ENCODE results near the gene CCDC71L.
A peak's percentile ranks its signal among the peaks of the same experiment; 100 is the strongest.

The CCDC71L gene

DNA sequence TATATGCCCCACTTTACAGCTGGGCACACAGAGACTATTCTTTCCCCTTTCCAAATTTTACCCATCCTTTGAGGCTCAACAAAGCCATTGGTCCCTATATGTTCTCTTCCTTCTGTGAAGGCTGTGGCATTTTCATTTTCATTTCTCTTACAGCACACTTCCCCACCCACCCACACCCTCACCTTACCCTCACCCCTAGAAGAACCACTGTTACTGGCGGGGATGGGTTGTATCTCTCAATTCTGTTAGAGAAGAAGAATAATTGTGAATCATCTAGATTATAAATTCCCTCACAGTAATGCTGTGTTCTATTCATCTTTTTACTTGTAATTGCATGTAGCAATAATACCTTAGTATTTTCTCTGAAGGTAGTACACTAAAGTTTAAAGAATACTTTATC lies 10.2 kb upstream of the CCDC71L start:
- DNase-seq, result no peak
- no peaks in the 10 kb centered on the region for H3K27me3 Mint-ChIP-seq
- peaks cover 0 to under 1% of the 10 kb centered on the region in 2 donors for H3K4me1 Mint-ChIP-seq
- peaks cover 0 to 4% of the 10 kb centered on the region in 2 donors for H3K9me3 Mint-ChIP-seq
- ATAC-seq (replicated peaks), result no peak
- no peak overlapping the region for H3K27ac Mint-ChIP-seq
- peaks cover 0 to 1% of the 10 kb centered on the region in 2 donors for H3K36me3 Mint-ChIP-seq
- H3K4me3 Mint-ChIP-seq, result no peak overlapping the region

DNA sequence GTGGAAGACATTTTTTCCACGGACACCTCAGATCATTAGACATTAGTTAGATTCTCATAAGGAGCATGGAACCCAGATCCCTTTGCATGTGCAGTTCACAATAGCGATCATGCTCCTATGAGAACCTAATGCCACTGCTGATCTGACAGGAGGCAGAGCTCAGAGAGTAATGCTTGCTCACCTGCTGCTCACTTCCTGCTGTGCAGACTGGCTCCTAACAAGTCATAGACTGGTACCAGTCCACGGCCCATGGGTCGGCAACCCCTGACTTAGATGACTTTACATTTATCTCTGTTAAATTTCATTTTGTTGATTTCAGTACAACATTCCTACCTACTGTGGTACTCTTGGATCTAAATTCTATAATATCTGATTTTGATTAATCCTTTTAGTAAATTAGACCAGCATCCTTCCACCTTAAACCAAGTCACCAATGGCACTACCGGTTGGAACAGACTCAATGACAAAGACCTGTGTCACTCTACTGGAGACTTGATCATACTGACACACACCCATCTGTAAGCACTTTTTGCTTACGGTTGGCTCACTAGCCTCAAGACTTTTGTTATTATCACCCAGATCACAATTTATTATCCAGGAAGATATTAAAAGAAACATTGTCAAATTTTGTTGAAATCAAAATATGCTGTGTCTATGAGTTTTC lies 8.0 kb upstream of the CCDC71L start:
- Mint-ChIP-seq H3K9me3 (no peaks in the 10 kb centered on the region), H3K4me1 (peaks cover 0 to 6% of the 10 kb centered on the region in 2 donors), H3K36me3 (peaks cover 0 to 1% of the 10 kb centered on the region in 2 donors), H3K27me3 (no peaks in the 10 kb centered on the region), H3K27ac (no peak overlapping the region), H3K4me3 (no peak overlapping the region)
- ATAC-seq (replicated peaks) (no peak), DNase-seq (no peak)

DNA sequence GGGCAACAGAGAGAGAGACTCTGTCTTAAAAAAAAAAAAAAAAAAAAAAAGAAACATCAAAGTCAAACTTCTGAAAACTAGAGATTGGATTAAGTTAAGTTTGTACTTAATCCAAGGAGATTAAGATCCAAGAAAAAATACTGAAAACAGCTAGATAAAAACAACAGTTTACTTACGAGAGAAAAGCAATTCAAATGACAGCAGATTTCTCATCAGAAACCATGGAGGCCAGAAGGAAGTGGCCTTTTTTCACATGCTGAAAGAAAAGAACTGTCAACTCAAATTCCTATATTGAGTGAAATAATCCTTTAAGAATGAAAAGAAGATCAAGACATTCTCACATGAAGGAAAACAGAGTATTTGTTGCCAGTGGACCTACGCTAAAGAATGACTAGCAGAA lies 5.4 kb upstream of the CCDC71L start:
- Mint-ChIP-seq H3K27ac (no peak overlapping the region), H3K36me3 (no peaks in the 10 kb centered on the region), H3K4me1 (peaks cover 0 to 6% of the 10 kb centered on the region in 2 donors), H3K9me3 (no peaks in the 10 kb centered on the region), H3K27me3 (no peaks in the 10 kb centered on the region), H3K4me3 (no peak overlapping the region)
- no peak for ATAC-seq (replicated peaks)
- no peak for DNase-seq

- peaks cover 0 to 3% of the 10 kb centered on the region in 2 donors for H3K36me3 Mint-ChIP-seq
- peaks cover 4 to 17% of the 10 kb centered on the region in 2 donors for H3K4me1 Mint-ChIP-seq
- no peak overlapping the region for H3K4me3 Mint-ChIP-seq
- no peaks in the 10 kb centered on the region for H3K27me3 Mint-ChIP-seq
- no peak for ATAC-seq (replicated peaks)
- no peak overlapping the region for H3K27ac Mint-ChIP-seq
- H3K9me3 Mint-ChIP-seq, result peaks cover 0 to 2% of the 10 kb centered on the region in 2 donors
- DNase-seq, result no peak
These were observed 3.4 kb upstream of the CCDC71L start for GRCh38 chr7:106664343-106664742.

- Mint-ChIP-seq H3K36me3 (peaks cover 0 to 3% of the 10 kb centered on the region in 2 donors), H3K27me3 (no peaks in the 10 kb centered on the region), H3K4me1 (peaks cover 11 to 29% of the 10 kb centered on the region in 2 donors), H3K9me3 (peaks cover 0 to 2% of the 10 kb centered on the region in 2 donors), H3K4me3 (peak overlapping the region; percentile 86 to 88), H3K27ac (peak overlapping the region; percentile 90)
- ATAC-seq (replicated peaks) (peak; percentile 68 to 71), DNase-seq (peak; percentile 85)
These were observed 746 bp downstream of the CCDC71L start for GRCh38 chr7:106659963-106660861.

DNA sequence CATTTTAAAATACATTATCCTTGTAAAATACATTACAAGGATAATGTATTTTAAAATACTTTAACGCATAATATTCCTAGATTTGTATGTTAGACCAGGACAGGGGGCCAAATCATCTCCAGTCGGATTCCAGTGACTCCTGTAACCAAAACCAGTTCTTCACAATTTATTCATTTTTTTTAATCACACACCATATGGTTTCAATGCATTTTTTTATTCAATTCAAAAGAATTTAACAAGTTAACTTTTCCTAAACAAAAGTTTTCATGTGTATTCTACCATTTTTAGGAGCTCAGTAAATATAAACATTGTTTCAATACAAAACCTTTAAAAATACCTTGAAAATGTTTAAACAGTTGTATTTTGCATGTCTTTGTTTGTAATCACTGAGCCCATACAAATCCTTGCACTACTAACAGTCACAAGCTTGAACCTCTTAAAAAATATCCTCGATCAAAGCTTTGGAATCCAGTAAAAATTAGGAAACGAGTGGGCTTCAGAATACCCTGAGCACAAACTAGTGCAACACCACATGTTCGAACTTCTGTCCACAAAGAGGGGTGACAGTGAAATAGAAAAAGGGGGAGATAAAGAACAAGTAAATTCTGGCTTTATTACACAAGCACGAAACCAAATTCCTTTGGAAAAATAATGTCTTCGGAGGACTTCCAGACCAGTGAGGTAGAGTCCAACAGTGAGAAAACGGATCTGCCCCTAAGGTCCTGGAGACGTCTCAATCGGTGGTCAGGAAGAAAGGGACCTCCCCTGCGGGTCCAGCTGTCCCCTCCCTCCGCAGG lies 1.6 kb downstream of the CCDC71L start:
- Mint-ChIP-seq H3K9me3 (peaks cover 0 to 2% of the 10 kb centered on the region in 2 donors), H3K27me3 (no peaks in the 10 kb centered on the region), H3K4me1 (peaks cover 11 to 24% of the 10 kb centered on the region in 2 donors), H3K36me3 (peaks cover 0 to 3% of the 10 kb centered on the region in 2 donors), H3K4me3 (peak overlapping the region; percentile 86 to 88), H3K27ac (peak overlapping the region; percentile 90)
- DNase-seq (no peak), ATAC-seq (replicated peaks) (no peak)

DNA sequence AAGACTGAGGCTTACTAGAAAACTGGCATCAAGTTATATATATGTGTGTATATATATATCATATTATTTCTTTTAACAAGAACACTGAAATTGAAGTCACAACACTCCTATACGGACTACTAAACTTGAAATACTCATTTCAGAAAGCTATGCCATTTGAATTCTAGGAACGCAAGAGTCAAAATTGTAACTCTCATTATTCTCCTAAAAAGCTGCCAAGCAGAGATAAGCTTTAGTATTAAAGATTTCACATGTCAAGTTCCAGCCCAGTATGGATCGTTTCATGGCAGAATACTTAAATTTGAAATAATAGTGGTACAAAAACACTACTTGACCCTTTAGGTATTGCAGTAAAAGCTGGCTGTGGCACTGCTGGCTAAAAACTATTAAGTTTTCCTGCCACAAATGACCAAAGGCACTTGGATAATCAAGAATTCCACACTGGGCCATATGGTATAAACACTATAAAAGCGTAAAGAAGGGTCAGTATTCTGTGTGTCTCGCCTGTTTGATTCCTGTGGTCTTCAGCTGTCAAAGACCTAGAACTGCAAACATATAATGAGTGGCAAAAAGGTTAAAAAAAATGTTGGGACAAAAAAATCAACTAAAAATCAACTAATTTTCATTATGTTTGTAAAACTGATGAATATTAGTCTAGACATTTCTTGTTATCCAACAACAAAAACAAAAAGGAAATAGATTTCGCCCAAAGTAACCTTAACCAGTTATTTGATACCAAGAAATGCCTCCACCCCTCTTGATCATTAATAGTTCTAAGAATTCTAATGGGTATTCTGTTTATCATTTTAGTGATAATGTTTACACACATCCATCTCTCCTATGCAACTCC lies 2.4 kb downstream of the CCDC71L start:
- ATAC-seq (replicated peaks) (no peak), DNase-seq (no peak)
- Mint-ChIP-seq H3K27ac (no peak overlapping the region), H3K36me3 (peaks cover 0 to 3% of the 10 kb centered on the region in 2 donors), H3K9me3 (peaks cover 0 to 2% of the 10 kb centered on the region in 2 donors), H3K4me1 (peaks cover 11 to 24% of the 10 kb centered on the region in 2 donors), H3K27me3 (no peaks in the 10 kb centered on the region), H3K4me3 (no peak overlapping the region)

- Mint-ChIP-seq H3K27me3 (no peaks in the 10 kb centered on the region), H3K36me3 (peaks cover 0 to 3% of the 10 kb centered on the region in 2 donors), H3K27ac (no peak overlapping the region), H3K4me1 (peaks cover 11 to 24% of the 10 kb centered on the region in 2 donors), H3K9me3 (peaks cover 0 to 2% of the 10 kb centered on the region in 2 donors), H3K4me3 (peak overlapping the region in 1 of 2 donors; percentile 39)
- ATAC-seq (replicated peaks), result no peak
- no peak for DNase-seq
These were observed 3.6 kb downstream of the CCDC71L start for GRCh38 chr7:106657085-106657991.

GRCh38 chr7:106655703-106656498 lies 5.1 kb downstream of the CCDC71L start:
- no peak for DNase-seq
- Mint-ChIP-seq H3K27ac (no peak overlapping the region), H3K27me3 (no peaks in the 10 kb centered on the region), H3K4me3 (no peak overlapping the region), H3K4me1 (peaks cover 8 to 18% of the 10 kb centered on the region in 2 donors), H3K9me3 (no peaks in the 10 kb centered on the region), H3K36me3 (peaks cover 0 to under 1% of the 10 kb centered on the region in 2 donors)
- ATAC-seq (replicated peaks), result no peak

DNA sequence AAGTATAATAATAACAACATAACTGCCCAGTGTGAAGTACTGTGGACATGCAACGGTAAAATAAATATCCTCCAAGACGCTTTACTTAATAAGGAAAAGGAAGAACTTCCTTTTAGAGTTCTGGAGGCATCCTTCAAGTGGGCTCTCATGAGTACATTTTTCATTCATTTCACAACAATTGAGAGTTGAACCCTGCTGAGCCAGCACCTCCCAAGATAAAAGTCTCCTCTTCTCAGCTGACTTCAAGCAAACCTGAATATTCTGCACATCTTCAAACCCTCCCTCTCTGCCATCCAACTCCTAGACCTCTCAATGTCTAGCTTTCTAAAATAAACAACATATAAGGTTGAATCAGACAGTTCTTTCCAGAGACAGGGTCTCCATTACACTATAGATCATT lies 7.5 kb downstream of the CCDC71L start:
- Mint-ChIP-seq H3K36me3 (no peaks in the 10 kb centered on the region), H3K4me3 (no peak overlapping the region), H3K27me3 (peaks cover 0 to 4% of the 10 kb centered on the region in 2 donors), H3K27ac (no peak overlapping the region), H3K9me3 (no peaks in the 10 kb centered on the region), H3K4me1 (peaks cover 6 to 13% of the 10 kb centered on the region in 2 donors)
- ATAC-seq (replicated peaks), result no peak
- no peak for DNase-seq

DNA sequence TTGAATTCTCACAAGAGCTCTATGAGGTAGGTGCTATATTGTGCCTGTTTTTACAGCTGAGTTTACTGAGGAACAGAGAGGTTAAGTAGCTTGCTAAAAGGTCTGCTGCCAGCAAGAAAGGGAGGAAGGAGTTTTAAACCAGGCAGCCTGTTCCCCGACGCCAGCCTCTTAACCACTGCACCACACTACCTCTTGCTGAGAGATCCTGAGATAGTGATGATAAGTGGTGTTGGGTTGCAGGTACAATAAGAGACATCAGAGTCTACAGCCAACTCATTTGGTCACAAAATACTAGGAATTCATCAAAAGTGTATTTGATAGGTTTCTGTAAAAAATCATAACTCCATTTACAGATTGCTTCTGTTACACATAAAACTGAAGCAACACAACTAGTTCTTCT lies 8.0 kb downstream of the CCDC71L start:
- Mint-ChIP-seq H3K9me3 (no peaks in the 10 kb centered on the region), H3K36me3 (no peaks in the 10 kb centered on the region), H3K4me1 (peaks cover 6 to 13% of the 10 kb centered on the region in 2 donors), H3K27ac (no peak overlapping the region), H3K4me3 (no peak overlapping the region), H3K27me3 (peaks cover 0 to 4% of the 10 kb centered on the region in 2 donors)
- no peak for ATAC-seq (replicated peaks)
- DNase-seq, result no peak

DNA sequence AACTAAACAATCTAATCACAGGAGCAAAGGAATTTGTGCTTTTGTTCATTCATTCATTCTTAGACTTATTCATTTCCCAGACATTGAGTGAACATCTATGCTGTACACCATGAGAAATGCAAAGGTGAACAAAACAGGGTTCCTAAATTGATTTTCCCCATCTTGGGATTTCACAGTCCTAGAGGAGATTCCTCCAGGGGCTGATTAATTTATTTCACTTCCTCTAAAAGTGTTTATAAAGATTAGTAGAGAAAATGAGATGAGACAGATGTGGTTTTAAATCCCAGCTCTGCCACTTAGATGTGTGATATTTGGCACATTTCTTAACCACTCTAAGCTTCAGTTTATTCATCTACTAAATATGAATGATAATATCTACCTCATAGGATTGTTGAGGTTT lies 8.9 kb downstream of the CCDC71L start:
- H3K27me3 Mint-ChIP-seq, result peaks cover 0 to 4% of the 10 kb centered on the region in 2 donors
- H3K4me1 Mint-ChIP-seq, result peaks cover 5 to 13% of the 10 kb centered on the region in 2 donors
- no peak overlapping the region for H3K4me3 Mint-ChIP-seq
- no peak overlapping the region for H3K27ac Mint-ChIP-seq
- H3K9me3 Mint-ChIP-seq, result no peaks in the 10 kb centered on the region
- ATAC-seq (replicated peaks) (no peak), DNase-seq (no peak)
- H3K36me3 Mint-ChIP-seq, result no peaks in the 10 kb centered on the region

Data from stimulated activated naive B cell treated with anti-CD40 and anti-IgM and Interleukin-4, amounts not matched to agents 10 μg/mL and 1 μg/mL and 100 μg/mL, for 72 hours (primary cell).